ENCODE data around the gene KRT75. TPM values are rescaled to one million over a fixed set of nuclear protein-coding genes. Genes with fewer than 3 reads are reported as not detected.

The KRT75 gene
- total and polyA plus RNA-seq, 2 experiments from 2014 or later = not detected

GRCh38 chr12:52439845-52440244, 5.7 kb upstream of the KRT75 start:
- H3K27ac ChIP-seq = no peak overlapping the region
- no peak for DNase-seq (ENCODE audit: low read depth in 1 of 2, low spot score in 1 of 2)

GRCh38 chr12:52439420-52439819, 5.2 kb upstream of the KRT75 start:
- H3K4me3 ChIP-seq = no peak overlapping the region
- no peak overlapping the region for H3K27ac ChIP-seq
- no peak for TF ChIP-seq CTCF (IDR thresholded peaks at IDR 0.05; ENCODE audit: low read depth, low read length)
- H3K9me3 ChIP-seq (ENCODE audit: low read depth) = no peaks in the 10 kb centered on the region
- H3K27me3 ChIP-seq = peaks cover under 1% of the 10 kb centered on the region
- peaks cover 15% of the 10 kb centered on the region for H3K4me1 ChIP-seq (ENCODE audit: low read depth)
- DNase-seq (ENCODE audit: low read depth in 1 of 2, low spot score in 1 of 2) = no peak
- H3K36me3 ChIP-seq = no peaks in the 10 kb centered on the region

More at GRCh38 chr12:52439845-52440244, 5.7 kb upstream of the KRT75 start:
- TF ChIP-seq CTCF (IDR thresholded peaks at IDR 0.05; ENCODE audit: low read depth, low read length) = no peak
- H3K36me3 ChIP-seq = no peaks in the 10 kb centered on the region
- no peaks in the 10 kb centered on the region for H3K9me3 ChIP-seq (ENCODE audit: low read depth)
- peaks cover 15% of the 10 kb centered on the region for H3K4me1 ChIP-seq (ENCODE audit: low read depth)
- H3K27me3 ChIP-seq = peaks cover 3% of the 10 kb centered on the region
- no peak overlapping the region for H3K4me3 ChIP-seq

GRCh38 chr12:52438305-52439301, 4.4 kb upstream of the KRT75 start:
- Histone ChIP-seq H3K4me1 (ENCODE audit: low read depth) (peaks cover 15% of the 10 kb centered on the region), H3K36me3 (no peaks in the 10 kb centered on the region), H3K9me3 (ENCODE audit: low read depth) (no peaks in the 10 kb centered on the region), H3K27ac (no peak overlapping the region), H3K27me3 (no peaks in the 10 kb centered on the region), H3K4me3 (no peak overlapping the region)
- no peak for TF ChIP-seq CTCF (IDR thresholded peaks at IDR 0.05; ENCODE audit: low read depth, low read length)
- DNase-seq (ENCODE audit: low read depth in 1 of 2, low spot score in 1 of 2) = no peak

- TF ChIP-seq CTCF (IDR thresholded peaks at IDR 0.05; ENCODE audit: low read depth, low read length) = no peak
- Histone ChIP-seq H3K36me3 (no peaks in the 10 kb centered on the region), H3K27me3 (peaks cover 5% of the 10 kb centered on the region), H3K27ac (no peak overlapping the region), H3K4me3 (no peak overlapping the region), H3K9me3 (ENCODE audit: low read depth) (no peaks in the 10 kb centered on the region), H3K4me1 (ENCODE audit: low read depth) (peaks cover 15% of the 10 kb centered on the region)
- no peak for DNase-seq (ENCODE audit: low read depth in 1 of 2, low spot score in 1 of 2)
Observed at GRCh38 chr12:52437508-52437907, 3.3 kb upstream of the KRT75 start.

- Histone ChIP-seq H3K4me1 (ENCODE audit: low read depth) (peaks cover 15% of the 10 kb centered on the region), H3K27ac (peak overlapping the region; percentile 69), H3K9me3 (ENCODE audit: low read depth) (no peaks in the 10 kb centered on the region), H3K4me3 (no peak overlapping the region), H3K36me3 (no peaks in the 10 kb centered on the region), H3K27me3 (peaks cover 11% of the 10 kb centered on the region)
- no peak for TF ChIP-seq CTCF (IDR thresholded peaks at IDR 0.05; ENCODE audit: low read depth, low read length)
- no peak for DNase-seq (ENCODE audit: low read depth in 1 of 2, low spot score in 1 of 2)
Observed at GRCh38 chr12:52436828-52437474, 2.8 kb upstream of the KRT75 start.
